Mucosa of rectum (tissue), 2 donors: Measurements from ENCODE around the gene ADAMTS19.
A peak's percentile ranks its signal among the peaks of the same experiment; 100 is the strongest.

ENCODE experiments used
- H3K27ac ChIP-seq, 2 donors: one replicate each; pipeline ENCODE4 v1.7.0; 2013; ENCODE audit warnings: inconsistent platforms in 2 of 2, low read depth in 2 of 2, low read length in 2 of 2
- H3K27me3 ChIP-seq, 2 donors: one replicate each; pipeline ENCODE4 v1.7.0; 2013; ENCODE audit warnings: low read length in 2 of 2; ENCODE audit not compliant: control insufficient read depth in 2 of 2, insufficient read depth in 2 of 2
- H3K36me3 ChIP-seq, 2 donors: one replicate each; pipeline ENCODE4 v1.7.0; 2013; ENCODE audit warnings: low read length in 2 of 2; ENCODE audit not compliant: control insufficient read depth in 2 of 2, insufficient read depth in 2 of 2
- H3K4me1 ChIP-seq, 2 donors: one replicate each; pipeline ENCODE4 v1.7.0; 2013; ENCODE audit warnings: low read length in 2 of 2, mild to moderate bottlenecking in 1 of 2; ENCODE audit not compliant: control insufficient read depth in 2 of 2, insufficient read depth in 2 of 2
- H3K4me3 ChIP-seq, 2 donors: one replicate each; pipeline ENCODE4 v1.7.0; 2013; ENCODE audit warnings: low read length in 2 of 2
- H3K9ac ChIP-seq, 2 donors: one replicate each; pipeline ENCODE4 v1.7.0; 2013; ENCODE audit warnings: low read length in 2 of 2, low read depth in 1 of 2, mild to moderate bottlenecking in 1 of 2
- H3K9me3 ChIP-seq, 2 donors: one replicate each; pipeline ENCODE4 v1.7.0; 2013; ENCODE audit warnings: low read length in 2 of 2; ENCODE audit not compliant: control insufficient read depth in 2 of 2
- donor health status: healthy.
- donor health status: Normal muscosa, but diverticular disease.

ADAMTS19 gene

DNA sequence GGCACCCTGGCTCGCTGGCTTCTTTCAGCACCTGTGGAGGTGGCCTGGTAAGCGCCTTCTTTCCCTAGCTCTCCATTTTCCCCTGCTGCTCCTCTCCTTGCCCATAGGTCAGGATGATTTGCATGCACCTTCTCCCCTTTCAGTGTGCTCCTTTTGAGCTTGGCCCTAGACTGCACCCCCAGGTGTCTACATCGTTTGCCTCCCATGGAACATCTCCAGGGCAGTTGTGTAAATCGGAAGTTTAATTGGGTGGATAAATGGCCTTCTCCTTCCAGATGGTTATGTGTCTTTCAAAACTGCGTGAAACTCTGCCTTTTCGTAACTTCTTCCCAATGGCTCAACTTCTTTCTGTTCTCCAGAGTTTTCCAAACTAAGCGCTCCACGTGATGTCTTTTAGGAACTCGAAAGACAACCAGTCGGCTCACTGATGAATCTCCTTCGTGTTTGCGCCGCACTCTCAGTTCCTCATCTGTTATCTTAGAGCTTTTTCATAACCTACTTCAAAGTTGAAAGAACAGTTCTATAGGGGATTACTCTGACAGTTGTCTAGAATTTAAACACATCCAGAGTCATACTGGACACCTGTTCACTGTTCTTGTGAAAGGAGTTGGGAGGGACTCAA, 1.7 kb downstream of the ADAMTS19 start:
- Histone ChIP-seq H3K36me3 (no peaks in the 10 kb centered on the region), H3K27me3 (peaks cover 3 to 16% of the 10 kb centered on the region in 2 donors), H3K4me1 (peaks cover 3 to 8% of the 10 kb centered on the region in 2 donors), H3K4me3 (peak overlapping the region; percentile 44 to 62), H3K9me3 (no peaks in the 10 kb centered on the region), H3K9ac (no peak overlapping the region), H3K27ac (no peak overlapping the region)

DNA sequence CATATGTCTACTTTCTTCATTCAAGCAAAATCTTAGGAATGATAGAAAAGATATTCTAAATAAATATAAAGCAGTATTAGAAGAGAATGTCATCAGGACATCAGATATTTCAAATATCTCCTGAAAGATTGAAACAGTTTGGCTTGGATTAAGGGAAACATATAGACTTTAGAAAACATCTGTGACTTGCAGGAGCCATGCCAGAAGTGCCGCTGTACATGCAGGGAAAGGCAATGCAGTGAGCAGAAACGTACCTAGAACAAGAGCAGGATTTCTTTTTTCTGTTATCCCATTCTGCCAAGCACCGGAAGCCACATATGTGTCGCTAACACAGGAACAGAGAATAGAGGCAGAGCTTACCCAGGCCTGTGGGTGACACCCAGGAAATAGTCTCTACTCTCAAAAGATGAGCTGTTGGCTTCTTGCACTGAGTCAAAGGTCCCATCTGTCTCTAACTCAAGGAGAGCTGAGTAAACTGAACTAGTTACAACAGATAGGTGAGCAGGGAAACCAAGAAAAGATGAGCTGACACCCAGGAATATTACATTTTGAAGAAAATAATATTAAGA, 5.8 kb downstream of the ADAMTS19 start:
- H3K27ac ChIP-seq, result no peak overlapping the region
- no peak overlapping the region for H3K9ac ChIP-seq
- no peaks in the 10 kb centered on the region for H3K36me3 ChIP-seq
- H3K27me3 ChIP-seq, result peaks cover 3 to 6% of the 10 kb centered on the region in 2 donors
- no peak overlapping the region for H3K4me3 ChIP-seq
- H3K4me1 ChIP-seq, result peaks cover 0 to under 1% of the 10 kb centered on the region in 2 donors
- no peaks in the 10 kb centered on the region for H3K9me3 ChIP-seq

DNA sequence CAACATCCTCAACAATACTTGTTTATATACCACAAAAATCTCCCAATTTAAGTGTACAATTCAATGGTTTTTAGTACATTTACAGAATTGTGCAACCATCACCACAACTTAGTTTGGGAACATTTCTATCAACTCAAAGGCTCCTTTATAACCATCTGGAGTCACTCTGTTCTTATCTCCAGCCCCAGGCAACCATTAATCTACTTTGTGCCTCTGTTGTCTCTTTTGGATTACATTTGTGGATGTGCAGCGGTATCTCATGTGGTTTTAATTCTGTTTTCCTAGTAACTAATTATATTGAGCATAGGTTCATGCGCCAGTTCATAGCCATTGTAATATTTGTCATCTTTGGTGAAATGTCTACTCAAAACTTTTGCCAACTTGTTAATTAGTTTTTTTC, 14.4 kb downstream of the ADAMTS19 start:
- Histone ChIP-seq H3K27me3 (no peaks in the 10 kb centered on the region), H3K27ac (no peak overlapping the region), H3K4me3 (no peak overlapping the region), H3K9me3 (no peaks in the 10 kb centered on the region), H3K9ac (no peak overlapping the region), H3K4me1 (no peaks in the 10 kb centered on the region), H3K36me3 (no peaks in the 10 kb centered on the region)

DNA sequence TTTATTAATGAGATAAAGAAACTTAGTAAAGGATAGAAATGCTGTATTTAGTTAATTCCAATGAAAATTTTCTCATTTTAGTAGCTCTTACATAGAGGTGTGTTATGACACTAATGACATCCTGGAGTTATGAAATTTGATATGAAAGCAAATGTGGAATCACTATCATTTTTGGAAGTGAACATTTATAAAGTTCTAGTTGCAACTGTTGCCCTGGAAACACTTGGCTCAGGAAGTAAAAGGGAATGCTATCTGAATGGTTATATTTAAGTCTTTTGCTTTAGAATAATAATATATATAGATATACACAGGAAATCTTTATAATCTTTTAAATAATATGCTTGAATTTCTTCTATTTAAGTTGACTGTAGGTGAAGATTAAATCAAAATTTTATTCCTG, 16.7 kb downstream of the ADAMTS19 start:
- no peak overlapping the region for H3K4me3 ChIP-seq
- H3K4me1 ChIP-seq, result no peaks in the 10 kb centered on the region
- H3K27ac ChIP-seq, result no peak overlapping the region
- H3K9ac ChIP-seq, result no peak overlapping the region
- H3K27me3 ChIP-seq, result no peaks in the 10 kb centered on the region
- H3K36me3 ChIP-seq, result no peaks in the 10 kb centered on the region
- H3K9me3 ChIP-seq, result no peaks in the 10 kb centered on the region

DNA sequence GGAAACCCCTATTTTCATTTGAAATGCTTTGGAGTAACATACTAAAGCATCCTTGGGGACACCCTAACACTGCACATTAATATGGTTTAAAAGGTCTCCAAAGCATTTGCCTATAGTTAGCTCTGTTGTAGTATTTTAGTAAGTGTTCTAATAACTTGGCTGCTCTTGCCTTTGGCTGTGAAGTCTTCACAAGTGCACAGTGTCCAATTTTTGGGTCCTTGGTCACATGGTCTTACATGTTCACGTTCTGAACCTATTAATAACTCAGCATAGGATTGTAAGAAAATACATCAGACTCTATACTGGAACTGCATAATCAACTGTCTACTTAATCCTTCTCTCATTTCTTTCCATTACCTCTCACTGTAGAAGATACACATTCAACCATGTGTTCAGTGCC, 17.4 kb downstream of the ADAMTS19 start:
- no peaks in the 10 kb centered on the region for H3K9me3 ChIP-seq
- H3K27ac ChIP-seq, result no peak overlapping the region
- no peaks in the 10 kb centered on the region for H3K27me3 ChIP-seq
- no peaks in the 10 kb centered on the region for H3K36me3 ChIP-seq
- no peaks in the 10 kb centered on the region for H3K4me1 ChIP-seq
- H3K9ac ChIP-seq, result no peak overlapping the region
- H3K4me3 ChIP-seq, result no peak overlapping the region

DNA sequence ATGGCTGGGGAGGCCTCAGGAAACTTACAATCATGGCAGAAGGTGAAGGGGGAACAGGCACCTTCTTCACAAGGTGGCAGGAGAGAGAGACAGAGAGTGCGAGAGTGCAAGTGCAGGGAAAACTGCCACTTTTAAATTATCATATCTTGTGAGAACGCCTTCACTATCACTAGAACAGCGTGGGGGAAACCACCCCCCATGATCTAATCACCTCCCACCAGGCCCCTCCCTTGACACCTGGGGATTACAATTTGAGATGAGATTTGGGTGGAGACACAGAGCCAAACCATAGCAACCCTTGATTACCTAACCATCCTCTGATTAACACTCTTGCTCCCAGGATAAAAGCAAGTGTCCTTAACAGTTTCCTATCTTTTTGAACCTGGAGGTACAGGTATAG, 21.1 kb downstream of the ADAMTS19 start:
- H3K4me3 ChIP-seq, result no peak overlapping the region
- H3K27ac ChIP-seq, result no peak overlapping the region
- H3K9me3 ChIP-seq, result no peaks in the 10 kb centered on the region
- H3K36me3 ChIP-seq, result no peaks in the 10 kb centered on the region
- H3K9ac ChIP-seq, result no peak overlapping the region
- no peaks in the 10 kb centered on the region for H3K4me1 ChIP-seq
- H3K27me3 ChIP-seq, result no peaks in the 10 kb centered on the region

DNA sequence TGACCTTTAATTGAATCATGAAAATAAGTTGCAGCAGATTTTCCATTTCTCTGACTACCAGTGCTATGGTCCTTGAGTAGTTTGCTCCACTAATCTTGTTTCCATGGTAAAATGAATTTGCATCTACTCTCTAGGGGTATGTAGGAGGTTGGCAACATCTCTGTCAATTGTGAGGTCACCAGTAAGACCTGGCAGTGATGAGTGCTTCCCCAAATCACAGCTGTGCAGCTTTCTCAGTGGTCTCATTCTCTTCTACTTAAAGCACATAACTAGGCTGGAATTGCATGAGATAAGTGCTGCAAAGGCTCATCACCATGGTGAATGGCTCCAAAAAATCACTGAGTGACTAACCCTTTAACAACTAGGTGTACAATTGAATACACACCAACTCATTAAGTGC, 36.3 kb downstream of the ADAMTS19 start:
- Histone ChIP-seq H3K4me3 (no peak overlapping the region), H3K9ac (no peak overlapping the region), H3K27ac (no peak overlapping the region), H3K9me3 (no peaks in the 10 kb centered on the region), H3K27me3 (no peaks in the 10 kb centered on the region), H3K4me1 (no peaks in the 10 kb centered on the region), H3K36me3 (no peaks in the 10 kb centered on the region)

DNA sequence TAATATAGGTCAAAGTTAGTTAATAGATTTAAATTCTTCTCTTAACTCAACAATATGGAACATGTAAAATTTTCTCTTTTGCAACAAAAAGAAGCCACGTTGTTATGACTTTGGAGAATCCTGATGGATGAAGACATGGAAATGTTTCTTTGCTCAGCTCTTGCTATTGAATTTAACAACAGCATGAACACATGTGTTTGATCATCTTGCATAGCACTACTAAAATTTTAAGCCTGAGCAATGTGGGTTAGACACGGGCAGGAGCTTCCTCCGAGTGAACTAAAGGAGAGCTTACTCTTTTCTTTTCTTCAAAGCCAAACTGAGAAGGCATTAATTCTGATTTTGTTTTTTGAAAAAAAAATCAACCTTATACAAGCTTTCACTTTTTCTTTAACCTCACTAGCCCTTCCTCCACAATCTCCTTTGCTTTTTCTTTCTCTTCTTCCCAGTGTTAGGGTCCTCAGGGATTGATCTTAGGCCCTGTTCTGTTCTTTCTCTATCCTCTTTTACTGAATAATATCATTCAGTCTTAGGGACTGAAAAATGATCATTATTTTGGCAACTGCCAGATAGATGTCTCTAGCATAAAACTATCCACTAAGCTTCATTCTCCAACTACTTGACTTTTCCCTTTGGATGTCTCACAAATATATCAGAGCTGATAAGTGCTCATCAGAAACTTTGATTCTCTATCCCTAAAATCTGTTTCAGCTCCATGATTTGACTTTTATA, 36.9 kb downstream of the ADAMTS19 start:
- Histone ChIP-seq H3K27me3 (no peaks in the 10 kb centered on the region), H3K4me1 (no peaks in the 10 kb centered on the region), H3K9me3 (no peaks in the 10 kb centered on the region), H3K36me3 (no peaks in the 10 kb centered on the region), H3K9ac (no peak overlapping the region), H3K4me3 (no peak overlapping the region), H3K27ac (no peak overlapping the region)

DNA sequence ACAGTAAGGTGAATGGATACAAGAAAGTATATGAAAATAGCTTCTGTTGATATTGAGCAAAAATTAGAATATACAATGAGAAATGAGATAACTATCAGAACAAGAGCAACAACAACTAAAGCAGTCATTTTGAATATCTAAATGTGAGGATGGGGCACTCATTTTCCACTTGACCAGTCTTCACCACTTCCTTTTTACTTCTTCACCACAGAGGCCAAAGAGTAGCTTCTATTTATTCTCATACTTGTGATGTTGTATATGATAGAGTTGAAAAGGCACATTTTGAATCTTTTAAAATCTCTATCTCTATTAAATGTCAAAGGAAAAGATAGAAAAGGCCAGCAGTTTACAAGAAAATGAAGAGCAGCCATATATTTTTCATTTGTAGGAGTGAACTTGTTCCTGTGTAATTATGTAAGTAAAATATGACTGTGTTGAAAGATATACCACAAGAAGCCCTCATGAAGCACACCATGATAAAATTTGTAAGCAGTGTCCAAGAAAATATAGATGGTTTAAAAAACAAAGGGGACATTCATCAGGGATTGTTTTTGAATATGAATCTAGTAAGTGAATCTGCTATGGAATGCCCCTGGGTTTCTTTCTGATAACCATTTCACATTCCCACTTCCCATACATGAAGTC, 39.2 kb downstream of the ADAMTS19 start:
- Histone ChIP-seq H3K4me1 (no peaks in the 10 kb centered on the region), H3K4me3 (no peak overlapping the region), H3K36me3 (no peaks in the 10 kb centered on the region), H3K27ac (no peak overlapping the region), H3K27me3 (no peaks in the 10 kb centered on the region), H3K9ac (no peak overlapping the region), H3K9me3 (no peaks in the 10 kb centered on the region)

DNA sequence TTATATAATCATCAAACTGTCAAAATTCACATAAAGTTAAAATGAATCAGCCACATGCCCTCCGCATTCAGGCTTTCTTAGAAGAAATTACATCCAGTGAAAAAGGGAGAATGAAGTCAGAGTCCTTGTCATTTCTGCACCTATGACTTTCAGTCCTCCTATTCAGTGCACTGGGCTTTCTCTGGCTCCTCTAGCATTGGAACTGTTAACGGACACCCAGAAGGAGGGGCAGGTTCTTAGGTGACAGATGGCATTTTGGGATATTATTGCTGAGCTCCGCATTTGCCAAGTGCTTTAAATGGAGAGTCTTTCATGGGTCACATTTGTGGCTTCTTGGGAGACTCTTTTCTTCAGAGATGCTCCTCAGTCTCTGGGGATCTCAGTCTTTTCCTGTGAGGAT, 40.0 kb downstream of the ADAMTS19 start:
- H3K9ac ChIP-seq, result no peak overlapping the region
- H3K9me3 ChIP-seq, result no peaks in the 10 kb centered on the region
- H3K4me3 ChIP-seq, result no peak overlapping the region
- no peaks in the 10 kb centered on the region for H3K4me1 ChIP-seq
- H3K27me3 ChIP-seq, result no peaks in the 10 kb centered on the region
- H3K36me3 ChIP-seq, result no peaks in the 10 kb centered on the region
- H3K27ac ChIP-seq, result no peak overlapping the region
